SK-N-SH (cell line): ENCODE results near the gene CSNK2A1. TPM values are rescaled to one million over a fixed set of nuclear protein-coding genes. Genes with fewer than 3 reads are reported as not detected.

ENCODE experiments used
- CTCF ChIA-PET: fragments of 300-600, 350-600 bp; formaldehyde crosslinking; extraction: SDS; loops from one replicate; lab custom pipeline; 2021; lab: Yijun Ruan, JAX
- POLR2A ChIA-PET: fragments of 350-600 bp; sonication (Branson Sonifier 250); formaldehyde crosslinking; extraction: SDS; loops from one replicate; lab custom pipeline; 2020; ENCODE audit warnings: antibody characterized with exemption, inconsistent platforms; lab: Yijun Ruan, JAX
- DNase-seq: peaks from one replicate; pipeline ENCODE4 v3.0.0; 2012
- H2AFZ ChIP-seq: fragments of 200-600 bp; sonication (generic); 2 replicates; pipeline ENCODE4 v1.8.1; 2016; ENCODE audit warnings: antibody characterized with exemption, mild to moderate bottlenecking, low read depth
- H3F3A ChIP-seq: fragments of 200-600 bp; sonication (generic); replicated peaks from 2 replicates; pipeline ENCODE3; 2016; ENCODE audit warnings: antibody characterized with exemption, mild to moderate bottlenecking; ENCODE audit not compliant: insufficient read depth
- H3K27ac ChIP-seq, 2 experiments: fragments of 200-500 bp in 1 of 2; fragments of 200-600 bp in 1 of 2; sonication (Bioruptor generic) in 1 of 2; sonication (generic), shearing (Covaris generic) in 1 of 2; 2 replicates each; pipeline versions ENCODE4 v1.5.1 to v1.6.1; 2014 to 2016; ENCODE audit warnings: low read depth in 2 of 2, inconsistent platforms in 1 of 2, low read length in 1 of 2, mild to moderate bottlenecking in 1 of 2, mixed read lengths in 1 of 2
- H3K27me3 ChIP-seq: fragments of 200-600 bp; sonication (generic), shearing (Covaris generic); 2 replicates; pipeline ENCODE4 v1.6.1; 2016; ENCODE audit warnings: mixed run types; ENCODE audit not compliant: insufficient read depth
- H3K36me3 ChIP-seq, 2 experiments: fragments of 200-500 bp in 1 of 2; fragments of 200-600 bp in 1 of 2; sonication (Bioruptor generic) in 1 of 2; sonication (generic) in 1 of 2; replicated peaks in 1 of 2; 2 replicates each; pipeline versions ENCODE3 to v1.5.1; 2014 to 2016; ENCODE audit warnings: low read length in 1 of 2, mild to moderate bottlenecking in 1 of 2; ENCODE audit not compliant: insufficient read depth in 2 of 2, control insufficient read depth in 1 of 2
- H3K4me1 ChIP-seq, 2 experiments: fragments of 200-500 bp in 1 of 2; fragments of 200-600 bp in 1 of 2; sonication (Bioruptor generic) in 1 of 2; sonication (generic), shearing (Covaris generic) in 1 of 2; 2 replicates each; pipeline versions ENCODE4 v1.5.1 to v1.6.1; 2014 to 2016; ENCODE audit warnings: low read depth in 1 of 2, low read length in 1 of 2, mixed run types in 1 of 2; ENCODE audit not compliant: insufficient read depth in 2 of 2, control insufficient read depth in 1 of 2
- H3K4me2 ChIP-seq: fragments of 200-600 bp; sonication (generic), shearing (Covaris generic); 2 replicates; pipeline ENCODE4 v1.6.1; 2017; ENCODE audit warnings: mixed run types
- H3K4me3 ChIP-seq, 2 experiments: fragments of 200-500 bp in 1 of 2; fragments of 200-600 bp in 1 of 2; sonication (Bioruptor generic) in 1 of 2; sonication (generic), shearing (Covaris generic) in 1 of 2; 2 replicates each; pipeline versions ENCODE4 v1.5.1 to v1.8.1; 2014 to 2016; ENCODE audit warnings: low read depth in 2 of 2, inconsistent platforms in 1 of 2, low read length in 1 of 2, mild to moderate bottlenecking in 1 of 2, mixed read lengths in 1 of 2, moderate library complexity in 1 of 2
- H3K79me2 ChIP-seq: fragments of 200-600 bp; sonication (generic); 2 replicates; pipeline ENCODE4 v1.8.1; 2017; ENCODE audit warnings: mild to moderate bottlenecking; ENCODE audit not compliant: insufficient read depth
- H3K9ac ChIP-seq: fragments of 200-600 bp; sonication (generic); 2 replicates; pipeline ENCODE4 v1.6.1; 2017; ENCODE audit warnings: mixed run types
- H3K9me2 ChIP-seq: fragments of 200-600 bp; sonication (generic); 2 replicates; pipeline ENCODE4 v1.6.1; 2017; ENCODE audit warnings: mixed run types
- H3K9me3 ChIP-seq: fragments of 200-600 bp; sonication (generic); 2 replicates; pipeline ENCODE4 v1.6.1; 2017; ENCODE audit warnings: mixed run types, mild to moderate bottlenecking, moderate library complexity
- H4K20me1 ChIP-seq: fragments of 200-600 bp; sonication (generic); 2 replicates; pipeline ENCODE4 v1.6.1; 2017; ENCODE audit warnings: mild to moderate bottlenecking, mixed run types; ENCODE audit not compliant: insufficient read depth
- FOSL2 ChIP-seq: IDR thresholded peaks from 2 replicates; pipeline ENCODE4 v1.4.0; 2012; ENCODE audit warnings: low read depth, mild to moderate bottlenecking, moderate library complexity, borderline replicate concordance
- FOXM1 ChIP-seq: IDR thresholded peaks from 2 replicates; pipeline ENCODE4 v1.4.0; 2012; ENCODE audit warnings: low read depth, mild to moderate bottlenecking
- GATA2 ChIP-seq: sonication (generic); formaldehyde crosslinking; IDR thresholded peaks from 2 replicates; pipeline ENCODE4 v1.5.0; 2020; ENCODE audit warnings: mild to moderate bottlenecking, missing genetic modification reagents
- MXI1 ChIP-seq: IDR thresholded peaks from 2 replicates; pipeline ENCODE4 v1.6.1; 2012; ENCODE audit warnings: mild to moderate bottlenecking, low read depth, low read length, improper control_type of control experiment
- NFIC ChIP-seq: IDR thresholded peaks from 2 replicates; pipeline ENCODE4 v1.4.0; 2012; ENCODE audit warnings: borderline replicate concordance
- NRF1 ChIP-seq: IDR thresholded peaks from 2 replicates; pipeline ENCODE4 v1.6.1; 2012; ENCODE audit warnings: low read depth, mild to moderate bottlenecking, low read length
- POLR2AphosphoS5 ChIP-seq: IDR thresholded peaks from 2 replicates; pipeline ENCODE4 v1.6.1; 2012; ENCODE audit warnings: low read depth, low read length
- RFX5 ChIP-seq: IDR thresholded peaks from 2 replicates; pipeline ENCODE4 v1.6.1; 2012; ENCODE audit warnings: mild to moderate bottlenecking, improper control_type of control experiment, low read length
- TCF12 ChIP-seq: IDR thresholded peaks from 2 replicates; pipeline ENCODE4 v1.4.0; 2012
- USF1 ChIP-seq: IDR thresholded peaks from 2 replicates; pipeline ENCODE4 v1.4.0; 2012; ENCODE audit warnings: low read depth, borderline replicate concordance
- YY1 ChIP-seq: IDR thresholded peaks from 2 replicates; pipeline ENCODE4 v1.4.0; 2012; ENCODE audit warnings: low read depth, mild to moderate bottlenecking
- WGBS: methylation state at CpG from one replicate; pipeline ENCODE4 v1.1.6; 2017; ENCODE audit warnings: low lambda C conversion rate; 5-methylcytosine and 5-hydroxymethylcytosine counted together
- polyA plus RNA-seq, 3 experiments: library from polyadenylated mRNA; depleted of rRNA; stranded (reverse); fragments of >200 nt; gene quantifications; 2 replicates each; pipeline ENCODE4 v1.2.3, GENCODE V29; 2012
- small RNA-seq, 7 experiments: library from RNA; depleted of rRNA; stranded (forward); fragments of <200 nt; gene quantifications; one replicate each; pipeline ENCODE3, GENCODE V24; 2012
- TF ChIP-seq, protein P1 (sequence below): IDR thresholded peaks from 2 replicates; pipeline ENCODE4; 2012

Gene CSNK2A1
- polyA plus RNA-seq, 1 of the 3 experiments (the other 2 are of a cell fraction): 61.9 TPM

DNA sequence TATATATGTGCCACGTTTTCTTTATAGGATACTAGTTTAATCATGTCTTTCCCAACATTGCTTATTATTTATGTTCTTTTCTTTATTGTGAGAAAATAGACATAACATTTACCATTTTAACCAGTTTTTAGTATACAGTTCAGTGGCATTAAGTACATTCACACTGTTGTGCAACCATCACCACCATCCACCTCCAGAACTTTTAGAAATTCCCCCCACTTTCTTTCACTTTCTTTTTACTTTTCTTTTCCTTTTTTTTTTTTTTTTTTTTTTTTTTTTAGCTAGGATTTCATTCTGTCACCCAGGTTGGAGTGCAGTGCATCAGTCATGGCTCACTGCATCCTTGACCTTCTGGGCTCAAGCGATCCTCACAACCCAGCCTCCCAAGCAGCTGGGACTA is 117.0 kb downstream of the CSNK2A1 start:
- POLR2A ChIA-PET: no interaction called here
- H3K27me3 ChIP-seq: no peaks in the 10 kb centered on the region
- no peaks in the 10 kb centered on the region for H3K9me3 ChIP-seq
- no peak overlapping the region for H2AFZ ChIP-seq
- H3K9ac ChIP-seq: no peak overlapping the region
- no peak for TF ChIP-seq YY1
- no peak for TF ChIP-seq MXI1
- TF ChIP-seq, protein P1, sequence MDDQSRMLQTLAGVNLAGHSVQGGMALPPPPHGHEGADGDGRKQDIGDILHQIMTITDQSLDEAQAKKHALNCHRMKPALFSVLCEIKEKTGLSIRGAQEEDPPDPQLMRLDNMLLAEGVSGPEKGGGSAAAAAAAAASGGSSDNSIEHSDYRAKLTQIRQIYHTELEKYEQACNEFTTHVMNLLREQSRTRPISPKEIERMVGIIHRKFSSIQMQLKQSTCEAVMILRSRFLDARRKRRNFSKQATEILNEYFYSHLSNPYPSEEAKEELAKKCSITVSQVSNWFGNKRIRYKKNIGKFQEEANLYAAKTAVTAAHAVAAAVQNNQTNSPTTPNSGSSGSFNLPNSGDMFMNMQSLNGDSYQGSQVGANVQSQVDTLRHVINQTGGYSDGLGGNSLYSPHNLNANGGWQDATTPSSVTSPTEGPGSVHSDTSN: no peak
- no peak for TF ChIP-seq RFX5
- TF ChIP-seq NRF1: no peak
- no peak for TF ChIP-seq NFIC
- TF ChIP-seq FOSL2: no peak
- TF ChIP-seq GATA2: no peak
- no peak for TF ChIP-seq FOXM1
- no peak for TF ChIP-seq USF1
- no peak for TF ChIP-seq TCF12
- no peak for TF ChIP-seq POLR2AphosphoS5
- TF ChIP-seq, all 33 proteins: peak for 0
- Histone ChIP-seq H3K4me1 (peaks cover 0 to 3% of the 10 kb centered on the region in 2 experiments; a peak in 1 of 4 replicates), H3F3A (peaks cover 8% of the 10 kb centered on the region), H4K20me1 (peaks cover under 1% of the 10 kb centered on the region; the same call in 1 of the 2 replicates), H3K4me3 (no peak overlapping the region), H3K27ac (no peak overlapping the region), H3K9me2 (no peaks in the 10 kb centered on the region), H3K36me3 (peaks cover 26 to 58% of the 10 kb centered on the region in 2 experiments), H3K4me2 (no peak overlapping the region), H3K79me2 (no peaks in the 10 kb centered on the region)
- no peak for DNase-seq
- CTCF ChIA-PET: interaction anchor here (6.8 kb wide), 1 partner anchor 73 kb away, joined by 94 read pairs; no protein-coding TSS in a partner anchor
- 95% methylated on average over 2 of the region's 2 CpGs for WGBS

Small RNAs within 50 kb of the gene (small RNA-seq; reads per million reads assigned to genes)
- gene RF00019: 0 reads per million in 7 experiments

Other genes with a start within 250 kb of the CSNK2A1 start
- gene ZCCHC3, start 246.2 kb downstream of the CSNK2A1 start, polyA plus RNA-seq (2012; rRNA removed): 9.0 and 9.5 TPM in 2 replicates
- gene SOX12, start 218.2 kb downstream of the CSNK2A1 start, polyA plus RNA-seq (2012; rRNA removed): 7.0 and 11.3 TPM in 2 replicates
- gene NRSN2, start 196.7 kb downstream of the CSNK2A1 start, polyA plus RNA-seq (2012; rRNA removed): 88.6 and 146 TPM in 2 replicates
- gene TRIB3, start 163.0 kb downstream of the CSNK2A1 start, polyA plus RNA-seq (2012; rRNA removed): 13.2 and 16.6 TPM in 2 replicates
- 94.3 and 105 TPM in 2 replicates for gene RBCK1, start 135.5 kb downstream of the CSNK2A1 start, polyA plus RNA-seq (2012; rRNA removed)
- gene TBC1D20, start 81.3 kb downstream of the CSNK2A1 start, polyA plus RNA-seq (2012; rRNA removed): 27.7 and 37.7 TPM in 2 replicates
- 0.15 TPM in 1 of 2 replicates, not detected in the other for gene TCF15, start 66.5 kb upstream of the CSNK2A1 start, polyA plus RNA-seq (2012; rRNA removed)
- gene SRXN1, start 109.4 kb upstream of the CSNK2A1 start, polyA plus RNA-seq (2012; rRNA removed): 26.2 and 36.0 TPM in 2 replicates
- not detected in 2 replicates for gene SCRT2, start 132.0 kb upstream of the CSNK2A1 start, polyA plus RNA-seq (2012; rRNA removed)
- not detected in 2 replicates for gene SLC52A3, start 224.7 kb upstream of the CSNK2A1 start, polyA plus RNA-seq (2012; rRNA removed)